GM19467 (cell line): ENCODE measurements around the gene CEP170.
"Not testable (repeated sequence)": the region's sequence is repeated elsewhere in the genome, so short reads cannot be mapped to it uniquely, and the experiment has no call there.

Source experiments
- ATAC-seq: cut with Tn5 transposase; IDR thresholded peaks from one replicate; pipeline ENCODE4 v1.9.1; 2021; ENCODE audit warnings: mild to moderate bottlenecking, moderate library complexity; ENCODE audit not compliant: unreplicated experiment

Gene CEP170

GRCh38 chr1:243183661-243184060 lies 71.4 kb downstream of the CEP170 start:
- not testable (repeated sequence) for ATAC-seq

GRCh38 chr1:243183176-243183575 lies 71.9 kb downstream of the CEP170 start:
- not testable (repeated sequence) for ATAC-seq

DNA sequence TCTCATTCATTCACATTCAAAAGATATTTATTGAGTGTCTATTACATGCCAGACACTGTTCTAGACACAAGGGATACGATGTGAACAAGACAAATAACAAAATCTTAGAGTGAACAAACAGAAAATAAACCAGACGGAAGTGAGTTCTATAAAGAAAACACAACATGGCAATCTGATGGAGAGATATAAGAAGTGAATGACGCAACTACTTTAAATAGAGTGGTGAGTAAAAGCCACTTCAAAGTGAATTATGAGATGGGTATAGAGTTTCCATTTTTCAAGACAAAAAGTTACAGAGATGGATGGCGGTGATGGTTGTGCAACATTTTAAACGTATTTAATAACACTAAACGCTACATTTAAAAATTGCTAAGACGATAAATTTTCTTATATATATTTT lies 75.4 kb downstream of the CEP170 start:
- no peak for ATAC-seq

DNA sequence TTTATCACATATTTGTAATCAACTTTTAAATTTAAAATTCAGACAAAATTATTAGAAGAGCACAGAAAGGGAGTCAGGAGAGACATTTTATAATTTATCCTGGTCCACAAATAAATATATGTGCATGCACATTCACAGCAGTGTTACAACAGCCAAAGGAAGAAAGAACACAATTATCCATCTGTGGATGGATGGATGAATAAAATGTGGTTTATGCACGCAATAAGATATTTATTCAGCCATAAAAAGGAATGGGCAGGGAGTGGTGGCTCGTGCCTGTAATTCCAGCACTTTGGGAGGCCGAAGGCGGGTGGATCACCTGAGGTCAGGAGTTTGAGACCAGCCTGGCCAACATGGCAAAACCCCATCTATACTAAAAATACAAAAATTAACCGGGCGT lies 77.3 kb downstream of the CEP170 start:
- ATAC-seq, result not testable (repeated sequence)

GRCh38 chr1:243173758-243174369 lies 81.2 kb downstream of the CEP170 start:
- ATAC-seq, result not testable (repeated sequence)

DNA sequence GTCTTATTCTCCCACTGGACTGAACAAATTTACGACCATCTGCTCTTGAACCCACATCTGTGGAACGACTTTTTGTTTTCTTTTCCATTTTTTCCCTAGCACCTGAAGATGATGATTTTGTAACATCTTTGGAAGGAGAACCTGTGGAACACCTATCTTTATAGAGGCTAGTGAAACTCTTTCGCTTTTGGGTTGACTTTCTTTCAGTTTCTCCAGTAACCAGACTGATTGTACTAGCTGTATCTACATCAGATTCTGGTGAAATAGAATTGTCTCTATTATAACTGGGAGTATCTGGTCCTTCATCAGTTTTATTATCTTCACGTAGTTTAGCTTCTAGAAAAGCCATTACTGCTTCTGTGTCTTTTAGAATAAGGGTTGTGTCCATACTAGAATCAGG lies 90.2 kb downstream of the CEP170 start:
- ATAC-seq, result peak; percentile 59

GRCh38 chr1:243150906-243151305 lies 104.2 kb downstream of the CEP170 start:
- ATAC-seq, result not testable (repeated sequence)

DNA sequence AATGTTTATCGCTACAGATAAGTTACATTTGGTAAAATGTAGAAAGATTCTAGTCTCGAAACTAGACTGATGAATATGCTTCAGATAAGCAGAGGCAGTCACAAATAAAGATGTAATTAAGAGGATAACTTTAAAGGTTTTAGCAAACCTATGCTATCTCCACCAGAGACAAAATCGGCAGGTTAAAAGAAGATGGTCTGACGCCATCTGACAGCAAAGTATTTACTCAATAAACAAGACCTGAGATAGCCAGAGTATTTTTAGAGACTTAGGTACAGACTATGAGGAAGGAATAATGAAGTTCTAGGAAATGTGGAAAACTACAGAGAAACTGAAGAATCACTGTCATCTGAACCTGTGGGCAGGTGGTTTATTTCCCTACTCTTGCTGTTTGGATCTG lies 106.0 kb downstream of the CEP170 start:
- ATAC-seq, result not testable (repeated sequence)

DNA sequence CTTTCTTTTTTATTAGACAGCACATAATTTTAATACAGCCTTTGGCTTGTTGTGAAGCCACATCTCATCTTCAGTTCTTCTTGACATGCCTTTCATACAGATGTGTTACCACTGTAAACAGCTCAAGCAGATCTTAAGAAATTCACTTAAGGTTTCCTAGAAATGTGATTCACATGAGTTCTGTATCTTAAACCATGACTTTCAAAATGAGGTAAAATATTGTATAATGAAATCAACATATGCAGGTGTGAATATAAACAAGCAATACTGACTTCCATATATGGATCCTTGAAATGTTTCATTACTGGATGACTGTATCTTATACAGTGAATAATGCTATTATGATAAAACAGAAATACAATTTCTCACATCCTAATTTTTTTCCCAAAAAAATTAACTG lies 107.7 kb downstream of the CEP170 start:
- not testable (repeated sequence) for ATAC-seq

DNA sequence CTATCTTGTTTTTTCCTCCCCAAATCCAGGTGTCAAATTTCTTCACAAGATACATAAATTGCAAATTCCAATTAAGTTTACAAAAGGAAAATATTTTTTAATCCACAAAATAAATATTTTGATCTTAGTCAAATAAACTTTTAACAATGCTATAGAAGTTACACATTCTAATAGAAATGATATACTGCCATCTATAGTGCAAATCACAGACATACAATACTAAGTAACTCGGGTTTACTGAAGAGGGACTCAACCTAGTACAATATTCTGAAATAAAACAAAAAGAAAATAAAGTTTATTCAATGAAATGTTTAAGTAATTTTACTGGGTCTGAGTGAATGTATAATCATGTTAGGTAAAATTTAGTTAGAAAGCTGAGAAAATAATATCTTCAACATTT lies 114.6 kb downstream of the CEP170 start:
- not testable (repeated sequence) for ATAC-seq

DNA sequence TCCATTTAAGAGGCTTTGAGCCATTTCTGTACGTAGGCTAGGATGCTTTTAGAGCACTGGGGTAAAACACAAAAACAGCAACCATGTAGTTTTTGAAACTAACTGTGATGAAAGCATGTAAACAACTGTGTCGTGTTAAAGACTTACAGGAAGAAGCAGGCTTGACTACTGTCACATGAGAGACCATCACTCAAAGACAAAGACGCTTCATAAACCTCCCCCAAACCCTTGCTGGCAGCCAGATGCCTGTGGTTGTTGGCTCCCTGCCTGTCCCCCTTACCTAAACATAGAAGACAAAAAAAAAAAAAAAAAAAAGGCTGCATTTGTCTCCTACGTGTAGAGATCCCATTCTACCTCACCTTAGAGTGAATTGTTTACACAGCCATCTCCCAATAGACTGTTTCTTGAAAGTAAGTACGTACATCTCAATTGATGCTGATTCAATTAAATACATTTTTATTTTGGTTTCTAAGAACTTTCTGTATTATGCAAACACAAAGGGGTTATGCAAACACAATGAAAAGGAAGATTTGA lies 132.1 kb downstream of the CEP170 start:
- ATAC-seq, result not testable (repeated sequence)

GRCh38 chr1:243121939-243122338 lies 133.1 kb downstream of the CEP170 start:
- not testable (repeated sequence) for ATAC-seq

DNA sequence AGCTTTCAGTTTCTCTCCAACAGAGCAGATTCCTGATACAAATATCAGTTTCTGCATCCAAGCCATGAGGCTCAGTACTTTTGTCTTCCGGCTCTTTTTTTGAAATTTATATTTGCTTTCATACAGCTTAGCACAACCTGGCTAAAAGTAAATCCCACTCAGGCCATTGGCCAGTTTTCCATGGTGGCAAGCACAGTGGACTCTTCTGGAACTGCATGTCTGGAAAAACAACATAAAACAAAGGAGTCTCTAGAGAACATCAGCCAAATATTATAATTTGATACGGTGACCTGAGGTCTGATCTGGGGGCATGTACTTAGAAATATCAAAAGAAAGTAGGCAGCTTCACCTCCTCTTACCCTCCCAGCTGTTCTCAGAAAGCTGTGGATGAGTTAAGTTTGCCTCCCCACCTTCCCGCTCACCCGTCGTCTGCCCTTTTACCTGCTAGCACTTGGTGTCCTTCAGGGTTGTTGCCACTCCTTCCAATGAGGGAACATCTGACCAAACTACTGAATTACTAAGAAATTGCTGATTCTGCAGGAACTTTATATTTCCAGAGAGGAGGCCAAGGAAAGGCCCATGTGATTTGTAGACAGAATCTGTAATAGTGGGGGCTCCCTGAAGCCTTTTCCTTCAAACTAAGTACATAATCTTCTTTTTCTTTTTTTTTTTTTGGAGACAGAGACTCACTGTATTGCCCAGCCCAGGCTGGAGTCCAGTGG lies 136.3 kb downstream of the CEP170 start:
- not testable (repeated sequence) for ATAC-seq

GRCh38 chr1:243116187-243116586 lies 138.9 kb downstream of the CEP170 start:
- ATAC-seq, result not testable (repeated sequence)

- not testable (repeated sequence) for ATAC-seq
Observed at GRCh38 chr1:243114769-243115168, 140.3 kb downstream of the CEP170 start.

DNA sequence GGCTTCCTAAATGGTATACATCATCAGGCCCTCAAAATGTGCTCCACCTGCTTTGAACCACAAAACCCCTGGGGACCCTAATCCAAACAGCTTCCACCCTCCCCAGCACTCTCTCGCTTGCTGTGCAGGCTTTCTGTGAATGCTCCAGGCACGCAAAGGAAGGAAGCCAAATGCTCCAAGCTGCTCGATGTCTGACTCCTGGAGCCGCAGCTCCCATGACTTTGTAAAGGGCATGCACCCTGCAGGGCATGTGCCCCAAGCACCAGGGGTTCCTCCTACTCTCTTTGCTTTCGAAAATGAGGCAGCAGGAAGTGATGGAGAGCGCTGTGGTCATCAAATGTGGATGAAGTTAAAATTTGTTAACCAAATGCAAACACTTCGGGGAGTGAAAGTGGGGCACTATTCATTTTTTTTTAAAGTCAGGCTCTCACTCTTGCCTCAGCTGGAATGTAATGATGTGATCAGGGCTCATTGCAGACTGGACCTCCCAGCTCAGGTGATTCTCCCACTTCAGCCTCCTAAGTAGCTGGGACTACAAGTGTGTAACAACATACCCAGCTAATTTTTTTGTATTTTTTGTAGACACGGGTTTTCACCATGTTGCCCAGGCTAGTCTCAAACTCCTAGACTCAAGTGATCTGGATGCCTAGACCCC lies 140.9 kb downstream of the CEP170 start:
- ATAC-seq, result peak; percentile 95

- ATAC-seq, result not testable (repeated sequence)
Observed at GRCh38 chr1:243107171-243107570, 147.9 kb downstream of the CEP170 start.

DNA sequence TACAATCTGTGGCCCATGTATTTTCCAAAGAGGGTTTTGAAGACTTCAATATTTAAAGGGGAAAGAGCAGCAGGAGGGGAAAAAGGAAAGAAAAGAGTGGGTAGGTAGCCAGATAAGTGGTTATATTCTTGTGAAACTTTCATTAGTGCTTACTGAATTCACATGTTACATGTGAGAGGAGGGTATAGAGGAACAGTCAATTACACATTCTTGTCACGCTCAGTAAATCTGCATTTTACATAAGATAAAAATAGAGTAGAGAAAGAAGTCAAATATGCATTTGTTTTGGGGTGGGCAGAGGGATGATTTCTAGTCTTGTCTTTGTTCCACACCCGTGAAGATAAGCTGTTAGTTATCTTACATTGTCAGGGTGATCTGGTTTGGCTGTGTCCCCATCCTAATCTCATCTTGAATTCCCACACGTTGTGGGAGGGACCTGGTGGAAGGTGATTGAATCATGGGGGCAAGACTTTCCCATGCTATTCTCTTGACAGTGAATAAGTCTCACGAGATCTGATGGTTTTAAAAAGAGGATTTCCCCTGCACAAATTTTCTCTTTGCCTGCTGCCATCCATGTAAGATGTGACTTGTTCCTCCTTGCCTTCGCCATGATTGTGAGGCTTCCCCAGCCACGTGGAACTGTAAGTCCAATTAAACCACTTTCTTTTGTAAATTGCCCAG lies 149.3 kb downstream of the CEP170 start:
- not testable (repeated sequence) for ATAC-seq

DNA sequence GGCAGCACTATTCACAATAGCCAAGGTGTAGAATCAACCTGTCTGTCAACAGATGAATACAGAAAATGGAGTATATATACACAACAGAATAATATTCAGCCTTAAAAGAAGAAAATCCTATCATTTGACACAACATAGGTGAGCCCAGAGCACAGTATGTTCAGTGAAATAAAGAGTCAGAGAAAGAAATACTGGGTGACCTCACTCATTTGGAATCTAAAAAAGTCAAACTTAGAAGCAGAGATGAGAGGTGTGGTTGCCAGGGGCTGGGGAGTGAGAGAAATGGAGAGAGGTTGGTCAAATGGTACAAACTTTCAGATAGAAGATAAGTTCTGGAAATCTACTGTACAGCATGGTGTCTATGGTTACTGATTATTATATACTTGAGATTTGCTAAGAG lies 150.0 kb downstream of the CEP170 start:
- ATAC-seq, result not testable (repeated sequence)

DNA sequence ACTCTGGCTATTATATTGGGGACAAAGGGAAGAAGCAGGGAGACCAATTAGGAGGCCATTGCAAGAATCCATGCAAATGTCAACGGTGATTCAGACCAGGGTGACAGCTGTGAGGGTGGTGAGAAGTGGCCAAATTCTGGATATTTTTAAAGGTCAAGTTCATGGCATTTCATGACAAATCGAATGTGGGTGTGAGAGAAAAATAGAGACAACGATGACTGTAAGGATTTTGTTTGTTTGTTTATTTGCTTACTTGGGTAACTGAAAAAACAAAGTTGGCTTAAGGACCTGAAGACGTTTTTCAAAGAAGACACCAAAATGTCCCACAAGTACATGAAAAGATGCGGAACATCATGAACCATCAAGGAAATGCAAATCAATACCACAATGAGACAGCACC lies 150.6 kb downstream of the CEP170 start:
- ATAC-seq, result not testable (repeated sequence)

GRCh38 chr1:243101551-243102050 lies 153.5 kb downstream of the CEP170 start:
- ATAC-seq, result peak; percentile 97
